Left forelimb (tissue), 1 donor: ENCODE data around the gene PRR23C.

Experiments
- DNase-seq: peaks from one replicate; pipeline ENCODE4 v3.0.0-alpha.2; 2018; ENCODE audit warnings: low spot score

The PRR23C gene

GRCh38 chr3:138995706-138996105 lies 49.0 kb downstream of the PRR23C start:
- DNase-seq, result no peak
